ENCODE data around the gene ITSN1. TPM values are rescaled to one million over a fixed set of nuclear protein-coding genes. Genes with fewer than 3 reads are reported as not detected.

Gene ITSN1
- polyA plus RNA-seq, 3 donors from 2014 or later = 0.50 to 0.57 TPM; not detected in 1

DNA sequence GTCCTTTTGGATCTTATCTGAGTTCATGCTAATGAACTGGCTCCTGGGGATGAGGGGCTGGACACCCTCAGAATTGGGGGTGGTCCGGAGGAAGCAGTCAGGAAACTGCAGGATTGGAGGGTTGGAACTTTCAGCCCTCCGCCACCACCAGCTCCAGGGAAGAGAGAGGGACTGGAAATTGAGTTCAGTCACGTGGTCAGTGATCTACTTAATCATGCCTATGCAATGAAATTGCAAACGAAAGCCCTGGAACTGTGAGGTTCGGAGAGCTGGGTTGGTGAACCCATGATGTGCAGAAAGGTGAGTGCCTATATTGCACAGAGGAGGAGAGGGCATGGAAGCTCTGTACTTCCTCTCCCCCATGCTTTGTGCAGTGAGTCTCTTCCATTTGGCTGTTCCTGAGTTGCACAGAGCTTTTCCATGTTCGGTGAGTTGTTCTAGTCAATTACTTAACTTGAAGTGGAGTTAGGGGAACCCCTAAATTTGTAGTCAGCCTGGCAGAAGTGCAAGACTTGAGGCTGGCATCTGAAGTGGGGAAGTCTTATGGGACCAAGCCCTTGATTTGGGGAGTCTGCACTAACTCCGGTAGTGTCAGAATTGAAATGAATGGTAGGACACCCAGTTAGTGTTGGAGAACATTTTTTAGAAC is 16.7 kb downstream of the ITSN1 start:
- Mint-ChIP-seq H3K4me1 (no peaks in the 10 kb centered on the region), H3K9me3 (no peaks in the 10 kb centered on the region), H3K4me3 (no peak overlapping the region), H3K27me3 (ENCODE audit: low read depth in 3 of 3) (peaks cover 2 to 12% (median 4%) of the 10 kb centered on the region in 3 donors), H3K27ac (no peak overlapping the region), H3K36me3 (peaks cover 0 to 4% (median 0%) of the 10 kb centered on the region in 3 donors)
- no peak for DNase-seq

DNA sequence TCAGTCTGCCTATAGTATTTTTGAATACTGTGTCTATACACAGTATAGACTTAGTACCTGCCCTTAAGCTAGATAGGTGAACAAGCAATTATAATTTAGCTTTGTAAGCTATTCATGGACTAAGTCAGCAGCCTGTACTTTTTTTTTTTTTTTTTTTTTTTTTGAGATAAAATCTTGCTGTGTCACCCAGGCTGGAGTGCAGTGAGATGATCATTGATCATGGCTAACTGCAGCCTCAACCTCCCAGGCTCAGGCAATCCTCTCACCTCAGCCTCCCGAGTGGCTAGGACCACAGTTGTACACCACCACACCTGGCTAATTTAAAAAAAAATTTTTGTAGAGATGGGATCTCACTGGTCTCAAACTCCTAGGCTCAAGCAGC is 17.3 kb downstream of the ITSN1 start:
- Mint-ChIP-seq H3K27ac (no peak overlapping the region), H3K4me3 (no peak overlapping the region), H3K36me3 (peaks cover 0 to 4% (median 0%) of the 10 kb centered on the region in 3 donors), H3K4me1 (no peaks in the 10 kb centered on the region), H3K9me3 (no peaks in the 10 kb centered on the region), H3K27me3 (ENCODE audit: low read depth in 3 of 3) (peaks cover 2 to 13% (median 4%) of the 10 kb centered on the region in 3 donors)
- DNase-seq = no peak

- H3K27ac Mint-ChIP-seq = no peak overlapping the region
- peaks cover 0 to 4% (median 0%) of the 10 kb centered on the region in 3 donors for H3K36me3 Mint-ChIP-seq
- DNase-seq = no peak
- H3K4me1 Mint-ChIP-seq = no peaks in the 10 kb centered on the region
- H3K9me3 Mint-ChIP-seq = no peaks in the 10 kb centered on the region
- no peak overlapping the region for H3K4me3 Mint-ChIP-seq
- peaks cover 2 to 13% (median 4%) of the 10 kb centered on the region in 3 donors for H3K27me3 Mint-ChIP-seq (ENCODE audit: low read depth in 3 of 3)
These were observed 18.1 kb downstream of the ITSN1 start for GRCh38 chr21:33660406-33660805.

GRCh38 chr21:33661146-33661545 is 18.8 kb downstream of the ITSN1 start:
- Mint-ChIP-seq H3K27ac (no peak overlapping the region), H3K9me3 (no peaks in the 10 kb centered on the region), H3K36me3 (peaks cover 0 to 4% (median 0%) of the 10 kb centered on the region in 3 donors), H3K27me3 (ENCODE audit: low read depth in 3 of 3) (peaks cover 2 to 13% (median 2%) of the 10 kb centered on the region in 3 donors), H3K4me3 (no peak overlapping the region), H3K4me1 (no peaks in the 10 kb centered on the region)
- no peak for DNase-seq

- no peaks in the 10 kb centered on the region for H3K9me3 Mint-ChIP-seq
- DNase-seq = no peak
- H3K27me3 Mint-ChIP-seq (ENCODE audit: low read depth in 3 of 3) = peaks cover 2 to 13% (median 2%) of the 10 kb centered on the region in 3 donors
- peaks cover 0 to 4% (median 0%) of the 10 kb centered on the region in 3 donors for H3K36me3 Mint-ChIP-seq
- H3K27ac Mint-ChIP-seq = no peak overlapping the region
- H3K4me3 Mint-ChIP-seq = no peak overlapping the region
- H3K4me1 Mint-ChIP-seq = no peaks in the 10 kb centered on the region
These were observed 19.7 kb downstream of the ITSN1 start for GRCh38 chr21:33662046-33662445.

DNA sequence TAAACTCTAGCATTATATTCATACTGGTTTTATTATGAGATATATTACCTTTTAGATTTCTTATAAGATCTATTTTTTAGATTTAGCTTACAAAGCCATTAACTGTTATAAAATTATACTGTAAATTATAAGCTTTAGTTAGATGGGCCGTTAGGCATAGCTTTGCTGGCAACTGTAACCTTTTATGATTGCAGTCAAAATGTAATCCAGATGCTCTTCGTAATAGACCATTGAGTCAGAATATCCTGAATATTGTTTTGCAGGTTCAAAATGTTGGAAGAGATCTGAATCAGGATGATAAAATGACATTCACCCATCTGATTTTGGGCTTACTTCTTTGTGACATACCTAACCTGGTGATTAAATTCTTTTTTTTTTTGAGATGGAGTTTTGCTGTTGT is 20.9 kb downstream of the ITSN1 start:
- H3K9me3 Mint-ChIP-seq = no peaks in the 10 kb centered on the region
- no peak overlapping the region for H3K27ac Mint-ChIP-seq
- H3K27me3 Mint-ChIP-seq (ENCODE audit: low read depth in 3 of 3) = peaks cover 0 to 15% (median 2%) of the 10 kb centered on the region in 3 donors
- peaks cover 0 to 4% (median 0%) of the 10 kb centered on the region in 3 donors for H3K36me3 Mint-ChIP-seq
- no peak overlapping the region for H3K4me3 Mint-ChIP-seq
- no peak for DNase-seq
- no peaks in the 10 kb centered on the region for H3K4me1 Mint-ChIP-seq

- Mint-ChIP-seq H3K9me3 (no peaks in the 10 kb centered on the region), H3K27me3 (ENCODE audit: low read depth in 3 of 3) (peaks cover 0 to 13% (median 2%) of the 10 kb centered on the region in 3 donors), H3K36me3 (peaks cover 0 to 4% (median 0%) of the 10 kb centered on the region in 3 donors), H3K4me3 (no peak overlapping the region), H3K4me1 (no peaks in the 10 kb centered on the region), H3K27ac (no peak overlapping the region)
- no peak for DNase-seq
These were observed 21.8 kb downstream of the ITSN1 start for GRCh38 chr21:33664135-33664534.

- Mint-ChIP-seq H3K27me3 (ENCODE audit: low read depth in 3 of 3) (peaks cover 0 to 11% (median 0%) of the 10 kb centered on the region in 3 donors), H3K9me3 (no peaks in the 10 kb centered on the region)
- DNase-seq = no peak
These were observed 23.9 kb downstream of the ITSN1 start for GRCh38 chr21:33666153-33666552.

DNA sequence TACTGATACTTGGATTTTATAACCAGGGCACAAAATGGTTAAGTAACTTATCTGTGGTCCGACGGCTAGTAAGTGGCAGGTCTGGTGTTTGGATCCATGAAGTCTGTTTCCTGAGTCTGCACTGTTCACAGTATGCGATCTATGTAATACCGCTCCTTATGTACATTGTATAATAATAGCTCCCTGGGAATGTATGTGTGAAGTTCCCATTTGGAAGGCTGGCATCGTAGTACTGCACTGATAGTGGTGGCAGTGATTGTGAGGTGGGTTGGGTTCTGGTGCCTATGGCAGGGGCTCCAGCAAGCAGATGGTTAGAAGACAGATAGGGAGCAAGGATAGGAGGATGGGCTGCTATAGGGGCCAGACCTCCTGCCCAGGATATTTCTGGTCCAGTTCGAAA is 25.3 kb downstream of the ITSN1 start:
- H3K4me3 Mint-ChIP-seq = no peak overlapping the region
- no peaks in the 10 kb centered on the region for H3K9me3 Mint-ChIP-seq
- no peaks in the 10 kb centered on the region for H3K4me1 Mint-ChIP-seq
- DNase-seq = no peak
- peaks cover 0 to 8% (median 0%) of the 10 kb centered on the region in 3 donors for H3K27me3 Mint-ChIP-seq (ENCODE audit: low read depth in 3 of 3)
- H3K36me3 Mint-ChIP-seq = no peaks in the 10 kb centered on the region
- H3K27ac Mint-ChIP-seq = no peak overlapping the region

More at GRCh38 chr21:33666153-33666552, 23.9 kb downstream of the ITSN1 start:
- H3K27ac Mint-ChIP-seq = no peak overlapping the region
- H3K36me3 Mint-ChIP-seq = no peaks in the 10 kb centered on the region
- no peak overlapping the region for H3K4me3 Mint-ChIP-seq
- H3K4me1 Mint-ChIP-seq = no peaks in the 10 kb centered on the region

GRCh38 chr21:33668180-33668579 is 25.9 kb downstream of the ITSN1 start:
- H3K27me3 Mint-ChIP-seq (ENCODE audit: low read depth in 3 of 3) = peaks cover 0 to 8% (median 0%) of the 10 kb centered on the region in 3 donors
- no peak for DNase-seq
- no peaks in the 10 kb centered on the region for H3K36me3 Mint-ChIP-seq
- no peak overlapping the region for H3K4me3 Mint-ChIP-seq
- no peaks in the 10 kb centered on the region for H3K9me3 Mint-ChIP-seq
- no peaks in the 10 kb centered on the region for H3K4me1 Mint-ChIP-seq
- H3K27ac Mint-ChIP-seq = no peak overlapping the region

DNA sequence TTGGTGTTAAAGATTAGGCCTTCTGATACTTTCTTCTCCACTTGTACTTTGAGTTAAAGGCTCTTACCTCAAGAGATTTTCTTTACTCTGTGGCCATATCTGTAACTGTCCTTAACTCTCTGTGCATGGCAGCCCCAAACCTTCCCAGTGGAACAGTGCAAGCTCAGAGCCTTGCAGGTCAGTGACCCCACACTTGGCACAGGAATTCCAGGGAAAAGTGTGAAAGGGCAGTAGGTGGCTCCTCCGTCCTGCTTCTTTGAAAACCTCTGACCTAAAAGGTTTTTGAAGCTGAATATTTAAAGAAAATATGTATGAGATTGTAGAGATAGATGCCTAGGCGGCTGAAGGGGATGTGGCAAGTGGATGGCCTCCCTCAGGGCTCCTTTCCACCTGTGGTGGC is 26.3 kb downstream of the ITSN1 start:
- Mint-ChIP-seq H3K27me3 (ENCODE audit: low read depth in 3 of 3) (peaks cover 0 to 7% (median 0%) of the 10 kb centered on the region in 3 donors), H3K27ac (no peak overlapping the region), H3K4me3 (no peak overlapping the region), H3K36me3 (no peaks in the 10 kb centered on the region), H3K9me3 (no peaks in the 10 kb centered on the region), H3K4me1 (no peaks in the 10 kb centered on the region)
- DNase-seq = no peak

GRCh38 chr21:33670076-33670978 is 28.0 kb downstream of the ITSN1 start:
- H3K27me3 Mint-ChIP-seq (ENCODE audit: low read depth in 3 of 3) = peaks cover 0 to 2% (median 0%) of the 10 kb centered on the region in 3 donors
- H3K4me3 Mint-ChIP-seq = no peak overlapping the region
- no peaks in the 10 kb centered on the region for H3K4me1 Mint-ChIP-seq
- H3K9me3 Mint-ChIP-seq = no peaks in the 10 kb centered on the region
- H3K36me3 Mint-ChIP-seq = no peaks in the 10 kb centered on the region
- H3K27ac Mint-ChIP-seq = no peak overlapping the region
- DNase-seq = no peak

DNA sequence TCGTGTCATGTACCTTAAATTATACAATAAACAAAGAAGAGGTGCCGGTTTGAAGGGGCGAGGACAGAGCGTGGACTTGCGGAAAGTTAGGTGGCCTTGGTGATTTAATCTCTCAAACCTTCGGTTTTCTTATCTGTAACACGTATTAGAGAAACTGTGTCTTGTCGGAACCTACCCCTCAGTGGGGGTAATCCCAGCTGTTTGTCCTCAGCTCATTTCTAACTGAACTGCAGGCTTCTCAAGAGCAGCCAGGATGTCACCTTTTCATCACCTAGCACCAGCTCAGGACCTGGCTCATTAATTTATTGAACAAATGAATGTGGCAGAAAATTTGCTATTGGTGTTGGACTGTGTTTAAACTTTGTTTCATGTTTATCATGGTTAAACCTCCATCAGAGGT is 31.2 kb downstream of the ITSN1 start:
- H3K27me3 Mint-ChIP-seq (ENCODE audit: low read depth in 3 of 3) = peaks cover 0 to 2% (median 2%) of the 10 kb centered on the region in 3 donors
- no peak for DNase-seq
- no peaks in the 10 kb centered on the region for H3K4me1 Mint-ChIP-seq

GRCh38 chr21:33674226-33674625 is 31.9 kb downstream of the ITSN1 start:
- no peaks in the 10 kb centered on the region for H3K9me3 Mint-ChIP-seq
- H3K27me3 Mint-ChIP-seq (ENCODE audit: low read depth in 3 of 3) = peaks cover 0 to 2% (median 2%) of the 10 kb centered on the region in 3 donors
- H3K4me3 Mint-ChIP-seq = no peak overlapping the region
- no peak for DNase-seq
- H3K27ac Mint-ChIP-seq = no peak overlapping the region
- H3K4me1 Mint-ChIP-seq = no peaks in the 10 kb centered on the region
- H3K36me3 Mint-ChIP-seq = no peaks in the 10 kb centered on the region

More for the DNA sequence above, 31.2 kb downstream of the ITSN1 start:
- Mint-ChIP-seq H3K27ac (no peak overlapping the region), H3K36me3 (no peaks in the 10 kb centered on the region), H3K9me3 (no peaks in the 10 kb centered on the region), H3K4me3 (no peak overlapping the region)
